ENCODE measurements around the gene EXTL2. TPM values are rescaled to one million over a fixed set of nuclear protein-coding genes. Genes with fewer than 3 reads are reported as not detected.

EXTL2 gene
- total and polyA plus RNA-seq, 10 of the 15 experiments (the other 5 are each of a cell fraction or from before 2014, with no cell fraction given), result 10.2 to 51.1 (median 16.2) TPM

DNA sequence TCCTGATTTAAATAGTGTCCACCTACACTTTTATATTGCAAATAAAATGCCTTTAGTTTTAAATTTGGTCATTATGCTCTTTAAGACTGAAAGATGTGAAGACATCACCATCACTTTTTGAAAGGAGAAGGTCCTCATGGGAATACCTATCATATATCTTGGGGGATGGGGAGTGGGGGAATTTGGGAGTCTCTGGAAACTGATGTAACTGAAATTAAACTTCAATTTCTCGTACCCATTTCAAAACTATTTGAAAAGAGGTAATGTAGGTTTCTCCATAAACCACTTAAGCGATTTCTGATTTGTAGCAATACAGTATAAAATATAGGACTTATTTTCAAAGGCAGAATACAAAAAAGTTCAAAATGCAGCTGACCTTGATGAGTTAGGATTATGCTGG lies 924 bp downstream of the EXTL2 start:
- Histone ChIP-seq H3K27me3 (replicated peaks in 1 of 2; ENCODE audit: control insufficient read depth in 2 of 2, insufficient read depth in 2 of 2, low read length in 1 of 2) (no peaks in the 10 kb centered on the region), H3K4me1 (ENCODE audit: control insufficient read depth, insufficient read depth, low read length) (peaks cover 8% of the 10 kb centered on the region; the same call in 1 of the 2 replicates), H3K4me3 (peak overlapping the region; percentile 89), H2AFZ (ENCODE audit: control insufficient read depth, low read depth, low read length) (peak overlapping the region; percentile 7; the same call in 1 of the 2 replicates), H3K4me2 (ENCODE audit: control insufficient read depth, insufficient read depth) (peak overlapping the region; percentile 94), H4K20me1 (ENCODE audit: control insufficient read depth, insufficient read depth) (no peaks in the 10 kb centered on the region), H3K27ac (ENCODE audit: control insufficient read depth, insufficient read depth) (peak overlapping the region; percentile 93), H3K9ac (ENCODE audit: control insufficient read depth, insufficient read depth, low read length) (peak overlapping the region; percentile 98), H3K9me3 (replicated peaks; ENCODE audit: control insufficient read depth, insufficient read depth, low read length) (peaks cover 18% of the 10 kb centered on the region), H3K36me3 (ENCODE audit: control insufficient read depth in 2 of 2, insufficient read depth in 2 of 2, low read length in 1 of 2) (peaks cover 0 to 3% of the 10 kb centered on the region in 2 experiments; a peak in 1 of 4 replicates), H3K79me2 (ENCODE audit: control insufficient read depth, insufficient read depth, low read length) (peaks cover 44% of the 10 kb centered on the region)
- intact Hi-C loops (cut with micrococcal nuclease; ENCODE audit: unreplicated experiment) (no loop called here), in situ Hi-C loops (cut with MboI) (no loop called here)
- ATAC-seq (no peak), FAIRE-seq (no peak), DNase-seq (ENCODE audit: low read depth, low spot score) (no peak)
- WGBS (ENCODE audit: insufficient coverage, insufficient replicate concordance, low lambda C conversion rate, missing lambda C conversion rate), result 88% methylated on average over 2 of the region's 2 CpGs
- ChIA-PET SMC1A (ENCODE audit: uncharacterized antibody, unreplicated experiment) (interaction anchor here (1.2 to 3.2 kb wide), 4 partner anchors 14 to 517 kb away, joined by 3 to 14 read pairs (median 4); no protein-coding TSS in a partner anchor), CTCF (interaction anchor here (0.8 to 4.7 kb wide), 2 partner anchors 11 to 25 kb away, joined by 3 to 16 read pairs; no protein-coding TSS in a partner anchor), RAD21 (ENCODE audit: unreplicated experiment) (interaction anchor here (1.1 to 2.1 kb wide), 5 partner anchors 25 to 478 kb away, joined by 4 to 8 read pairs (median 5); no protein-coding TSS in a partner anchor), POLR2A (interaction anchor here (0.8 kb wide), 1 partner anchor 11 kb away, joined by 3 read pairs; no protein-coding TSS in a partner anchor)
- TF ChIP-seq ZNF207 (IDR thresholded peaks at IDR 0.05; ENCODE audit: borderline replicate concordance) (no peak), RUNX3 (IDR thresholded peaks at IDR 0.05; ENCODE audit: low read length) (no peak), WRNIP1 (IDR thresholded peaks at IDR 0.05; ENCODE audit: borderline replicate concordance, low read depth, low read length) (no peak), SMAD1 (IDR thresholded peaks at IDR 0.05; ENCODE audit: low read depth, partially characterized antibody) (no peak), NR2C2 (IDR thresholded peaks at IDR 0.05; ENCODE audit: borderline replicate concordance, control insufficient read depth, insufficient read length, low read depth) (no peak), PAX8 (IDR thresholded peaks at IDR 0.05) (no peak)
- TF ChIP-seq, protein P1, sequence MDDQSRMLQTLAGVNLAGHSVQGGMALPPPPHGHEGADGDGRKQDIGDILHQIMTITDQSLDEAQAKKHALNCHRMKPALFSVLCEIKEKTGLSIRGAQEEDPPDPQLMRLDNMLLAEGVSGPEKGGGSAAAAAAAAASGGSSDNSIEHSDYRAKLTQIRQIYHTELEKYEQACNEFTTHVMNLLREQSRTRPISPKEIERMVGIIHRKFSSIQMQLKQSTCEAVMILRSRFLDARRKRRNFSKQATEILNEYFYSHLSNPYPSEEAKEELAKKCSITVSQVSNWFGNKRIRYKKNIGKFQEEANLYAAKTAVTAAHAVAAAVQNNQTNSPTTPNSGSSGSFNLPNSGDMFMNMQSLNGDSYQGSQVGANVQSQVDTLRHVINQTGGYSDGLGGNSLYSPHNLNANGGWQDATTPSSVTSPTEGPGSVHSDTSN (IDR thresholded peaks at IDR 0.05; ENCODE audit: insufficient replicate concordance, low read depth, low read length), result no peak
- TF ChIP-seq, protein P2, sequence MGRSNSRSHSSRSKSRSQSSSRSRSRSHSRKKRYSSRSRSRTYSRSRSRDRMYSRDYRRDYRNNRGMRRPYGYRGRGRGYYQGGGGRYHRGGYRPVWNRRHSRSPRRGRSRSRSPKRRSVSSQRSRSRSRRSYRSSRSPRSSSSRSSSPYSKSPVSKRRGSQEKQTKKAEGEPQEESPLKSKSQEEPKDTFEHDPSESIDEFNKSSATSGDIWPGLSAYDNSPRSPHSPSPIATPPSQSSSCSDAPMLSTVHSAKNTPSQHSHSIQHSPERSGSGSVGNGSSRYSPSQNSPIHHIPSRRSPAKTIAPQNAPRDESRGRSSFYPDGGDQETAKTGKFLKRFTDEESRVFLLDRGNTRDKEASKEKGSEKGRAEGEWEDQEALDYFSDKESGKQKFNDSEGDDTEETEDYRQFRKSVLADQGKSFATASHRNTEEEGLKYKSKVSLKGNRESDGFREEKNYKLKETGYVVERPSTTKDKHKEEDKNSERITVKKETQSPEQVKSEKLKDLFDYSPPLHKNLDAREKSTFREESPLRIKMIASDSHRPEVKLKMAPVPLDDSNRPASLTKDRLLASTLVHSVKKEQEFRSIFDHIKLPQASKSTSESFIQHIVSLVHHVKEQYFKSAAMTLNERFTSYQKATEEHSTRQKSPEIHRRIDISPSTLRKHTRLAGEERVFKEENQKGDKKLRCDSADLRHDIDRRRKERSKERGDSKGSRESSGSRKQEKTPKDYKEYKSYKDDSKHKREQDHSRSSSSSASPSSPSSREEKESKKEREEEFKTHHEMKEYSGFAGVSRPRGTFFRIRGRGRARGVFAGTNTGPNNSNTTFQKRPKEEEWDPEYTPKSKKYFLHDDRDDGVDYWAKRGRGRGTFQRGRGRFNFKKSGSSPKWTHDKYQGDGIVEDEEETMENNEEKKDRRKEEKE (IDR thresholded peaks at IDR 0.05), result no peak
- TF ChIP-seq, protein P3, sequence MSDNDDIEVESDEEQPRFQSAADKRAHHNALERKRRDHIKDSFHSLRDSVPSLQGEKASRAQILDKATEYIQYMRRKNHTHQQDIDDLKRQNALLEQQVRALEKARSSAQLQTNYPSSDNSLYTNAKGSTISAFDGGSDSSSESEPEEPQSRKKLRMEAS (IDR thresholded peaks at IDR 0.05; ENCODE audit: low read depth, low read length), result no peak
- TF ChIP-seq, protein P4, sequence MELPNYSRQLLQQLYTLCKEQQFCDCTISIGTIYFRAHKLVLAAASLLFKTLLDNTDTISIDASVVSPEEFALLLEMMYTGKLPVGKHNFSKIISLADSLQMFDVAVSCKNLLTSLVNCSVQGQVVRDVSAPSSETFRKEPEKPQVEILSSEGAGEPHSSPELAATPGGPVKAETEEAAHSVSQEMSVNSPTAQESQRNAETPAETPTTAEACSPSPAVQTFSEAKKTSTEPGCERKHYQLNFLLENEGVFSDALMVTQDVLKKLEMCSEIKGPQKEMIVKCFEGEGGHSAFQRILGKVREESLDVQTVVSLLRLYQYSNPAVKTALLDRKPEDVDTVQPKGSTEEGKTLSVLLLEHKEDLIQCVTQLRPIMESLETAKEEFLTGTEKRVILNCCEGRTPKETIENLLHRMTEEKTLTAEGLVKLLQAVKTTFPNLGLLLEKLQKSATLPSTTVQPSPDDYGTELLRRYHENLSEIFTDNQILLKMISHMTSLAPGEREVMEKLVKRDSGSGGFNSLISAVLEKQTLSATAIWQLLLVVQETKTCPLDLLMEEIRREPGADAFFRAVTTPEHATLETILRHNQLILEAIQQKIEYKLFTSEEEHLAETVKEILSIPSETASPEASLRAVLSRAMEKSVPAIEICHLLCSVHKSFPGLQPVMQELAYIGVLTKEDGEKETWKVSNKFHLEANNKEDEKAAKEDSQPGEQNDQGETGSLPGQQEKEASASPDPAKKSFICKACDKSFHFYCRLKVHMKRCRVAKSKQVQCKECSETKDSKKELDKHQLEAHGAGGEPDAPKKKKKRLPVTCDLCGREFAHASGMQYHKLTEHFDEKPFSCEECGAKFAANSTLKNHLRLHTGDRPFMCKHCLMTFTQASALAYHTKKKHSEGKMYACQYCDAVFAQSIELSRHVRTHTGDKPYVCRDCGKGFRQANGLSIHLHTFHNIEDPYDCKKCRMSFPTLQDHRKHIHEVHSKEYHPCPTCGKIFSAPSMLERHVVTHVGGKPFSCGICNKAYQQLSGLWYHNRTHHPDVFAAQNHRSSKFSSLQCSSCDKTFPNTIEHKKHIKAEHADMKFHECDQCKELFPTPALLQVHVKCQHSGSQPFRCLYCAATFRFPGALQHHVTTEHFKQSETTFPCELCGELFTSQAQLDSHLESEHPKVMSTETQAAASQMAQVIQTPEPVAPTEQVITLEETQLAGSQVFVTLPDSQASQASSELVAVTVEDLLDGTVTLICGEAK (IDR thresholded peaks at IDR 0.05; ENCODE audit: borderline replicate concordance), result no peak
- BruUV-seq (replicated peaks), result no TSS peak
